Stimulated activated CD4-positive, alpha-beta T cell treated with anti-CD3 and anti-CD28 coated beads, Interleukin-12 subunit alpha, Interleukin-12 subunit beta, amount 100 ng/mL, for 48 hours (primary cell): ENCODE measurements around the gene FOXO6.

Source experiments
- DNase-seq, 3 donors: peaks; one replicate each; pipeline ENCODE4 v3.0.0-alpha.2; 2020; ENCODE audit warnings: low read depth in 2 of 3, low spot score in 1 of 3

Gene FOXO6

DNA sequence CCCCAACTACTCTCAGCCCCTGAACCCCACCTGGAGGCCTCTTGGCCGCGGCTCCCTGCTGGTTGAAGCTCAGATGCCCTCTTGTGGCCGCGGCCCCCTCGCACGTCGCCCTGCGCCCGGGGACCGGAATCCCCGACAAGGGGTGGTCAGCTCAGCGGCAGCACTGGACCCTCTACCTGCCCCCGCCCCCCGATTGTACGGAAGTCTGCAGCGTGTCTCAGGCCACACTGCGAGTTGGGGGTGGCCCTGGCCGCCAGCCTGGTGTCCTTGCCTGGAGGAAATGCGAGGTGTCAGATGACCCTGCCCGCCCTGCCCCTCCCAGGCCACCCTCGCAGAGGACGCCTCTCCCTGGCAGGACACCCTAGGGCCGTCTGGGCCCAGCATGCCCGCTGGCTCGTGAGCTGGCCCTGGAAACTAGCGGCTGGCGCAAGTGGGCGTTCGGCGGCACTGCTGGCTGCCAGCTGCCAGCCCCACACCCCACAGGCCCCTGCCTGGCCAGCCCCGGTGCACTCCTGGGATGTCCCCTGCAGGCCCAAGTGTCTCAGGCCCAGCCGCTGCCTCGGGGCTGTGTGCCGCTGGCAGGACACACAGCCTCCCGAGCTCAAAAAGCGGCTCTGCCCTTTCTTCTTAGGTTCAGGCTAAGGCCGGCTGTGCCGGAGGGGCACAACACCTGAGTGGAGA, 62.4 kb downstream of the FOXO6 start:
- DNase-seq: no peak

DNA sequence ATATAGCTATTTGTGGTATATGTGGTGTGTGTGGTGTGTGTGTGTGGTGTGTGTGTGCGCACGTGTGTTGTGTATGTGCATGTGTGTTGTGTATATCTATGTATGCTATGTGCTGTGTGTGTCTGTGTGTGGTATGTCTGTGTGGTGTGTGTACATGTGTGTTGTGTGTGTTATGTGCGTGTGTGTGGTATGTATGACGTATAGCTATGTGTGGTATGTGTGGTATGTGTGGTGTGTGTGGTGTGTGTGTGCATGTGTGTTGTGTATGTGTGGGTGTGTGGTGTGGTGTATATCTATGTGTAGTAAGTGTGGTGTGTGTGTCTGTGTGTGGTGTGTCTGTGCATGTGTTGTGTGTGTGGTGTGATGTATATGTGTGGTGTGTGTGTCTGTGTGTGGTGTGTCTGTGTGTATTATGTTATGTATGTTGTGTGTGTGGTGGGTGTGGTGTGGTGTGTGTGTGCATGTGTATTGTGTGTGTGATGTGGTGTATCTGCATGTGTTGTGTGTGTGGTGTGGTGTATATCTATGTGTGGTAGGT, 63.4 kb downstream of the FOXO6 start:
- DNase-seq: no peak

DNA sequence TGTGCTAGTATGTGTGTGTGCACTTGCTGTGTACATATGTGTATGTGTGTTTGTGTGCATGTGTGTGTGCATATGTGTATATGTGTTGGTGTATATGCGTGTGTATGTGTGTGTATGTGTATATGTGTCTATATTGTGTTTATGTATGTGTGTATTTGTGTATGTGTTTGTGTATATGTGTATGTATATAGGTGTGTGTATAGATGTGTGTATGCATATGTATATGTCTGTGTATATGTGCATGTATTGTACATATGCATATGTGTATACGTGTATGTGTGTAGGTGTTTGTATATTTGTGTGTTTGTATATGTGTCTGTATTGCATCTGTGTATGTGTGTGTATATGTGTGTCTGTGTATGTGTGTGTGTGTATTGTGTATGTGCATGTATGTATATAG, 64.1 kb downstream of the FOXO6 start:
- DNase-seq: no peak

DNA sequence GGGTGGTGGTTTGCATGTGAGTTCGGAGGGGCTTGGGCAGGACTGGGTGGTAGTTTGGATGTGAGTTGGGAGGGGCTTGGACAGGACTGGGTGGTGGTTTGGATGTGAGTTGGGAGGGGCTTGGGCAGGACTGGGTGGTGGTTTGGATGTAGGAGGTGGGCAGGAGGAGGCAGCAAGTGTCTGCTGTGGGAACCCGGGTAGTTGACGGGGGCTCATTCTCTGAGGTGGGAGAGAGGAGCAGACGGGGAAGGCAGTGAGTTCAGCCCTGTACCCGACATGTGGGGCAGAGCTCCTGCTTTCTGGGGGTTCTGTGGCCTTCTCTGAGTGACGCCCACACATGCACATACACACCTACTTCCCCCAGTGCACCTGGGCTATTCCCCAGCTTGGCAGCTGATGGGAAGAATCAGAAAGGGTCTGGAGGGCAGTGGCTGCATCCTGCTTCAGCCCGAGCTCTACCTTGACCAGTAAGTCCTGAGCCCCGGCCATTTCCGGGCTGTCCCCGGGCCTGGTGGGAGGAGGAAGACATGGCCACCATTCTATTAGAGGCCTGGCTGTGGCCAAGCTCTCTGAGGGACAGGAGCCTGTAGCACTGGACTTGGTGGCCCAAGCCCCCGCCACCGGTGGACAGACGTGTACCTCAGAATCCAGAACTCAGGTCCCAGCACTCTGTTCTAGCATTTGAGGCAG, 65.1 kb downstream of the FOXO6 start:
- no peak for DNase-seq

GRCh38 chr1:41427122-41427913, 66.1 kb downstream of the FOXO6 start:
- no peak for DNase-seq

DNA sequence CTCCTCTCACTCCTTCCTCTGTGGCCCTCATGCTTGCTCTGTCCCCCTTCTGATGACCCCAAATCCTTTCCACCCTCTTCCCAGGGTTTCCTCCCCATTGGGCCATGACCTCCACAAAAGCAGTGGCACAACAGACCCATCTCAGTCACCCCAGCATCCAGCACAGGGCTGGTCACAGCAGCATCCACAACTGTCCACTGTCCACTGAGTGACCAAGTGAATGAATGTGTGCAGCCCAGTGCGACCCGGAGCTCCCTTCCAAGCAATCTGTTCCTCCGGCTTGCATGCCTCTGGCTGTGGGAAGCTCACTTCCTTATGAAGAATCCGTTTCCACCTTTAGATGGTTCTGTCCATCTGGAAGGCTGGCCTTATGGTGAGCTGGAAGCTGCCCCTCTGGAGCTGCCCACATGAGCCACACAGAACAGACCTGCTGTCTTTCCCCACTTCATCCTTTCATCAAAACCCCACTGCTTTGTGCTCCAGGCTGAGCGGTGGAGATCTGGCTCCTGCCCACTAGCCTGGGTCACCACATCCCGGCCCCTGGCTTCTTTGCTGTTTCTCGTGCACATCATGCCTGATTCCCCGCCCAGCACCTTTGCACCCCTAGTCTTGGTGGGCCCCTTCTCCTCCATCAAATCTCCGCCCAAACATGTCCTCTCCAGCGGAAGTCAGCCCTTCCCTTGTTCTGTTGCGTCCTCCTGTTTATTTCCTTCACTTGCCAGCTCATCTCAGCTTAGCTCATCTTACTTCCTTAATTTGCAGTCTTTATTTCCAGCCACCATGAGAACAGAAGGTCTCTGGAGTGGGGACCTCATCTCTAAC, 66.9 kb downstream of the FOXO6 start:
- no peak for DNase-seq

GRCh38 chr1:41428738-41429640, 67.8 kb downstream of the FOXO6 start:
- no peak for DNase-seq

GRCh38 chr1:41429641-41430035, 68.4 kb downstream of the FOXO6 start:
- DNase-seq: no peak

DNA sequence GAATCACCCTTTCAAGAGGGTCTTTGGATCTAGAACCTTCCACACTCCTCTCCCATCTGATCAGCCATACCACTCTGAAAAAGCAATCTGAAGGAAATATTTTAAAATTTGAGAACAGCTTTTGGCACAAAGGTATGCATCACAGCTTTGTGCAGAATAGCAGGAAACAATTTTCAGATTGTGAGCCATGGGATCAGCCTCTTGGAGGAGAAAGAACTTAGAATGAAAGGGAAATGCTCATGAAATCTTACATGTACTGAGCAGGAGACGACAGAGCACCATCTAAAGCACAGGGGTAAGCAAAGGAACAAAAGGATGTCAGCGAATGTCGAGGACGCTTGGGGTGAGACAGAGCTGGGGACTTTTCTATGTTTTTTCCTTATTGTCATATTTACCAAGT, 68.8 kb downstream of the FOXO6 start:
- no peak for DNase-seq

DNA sequence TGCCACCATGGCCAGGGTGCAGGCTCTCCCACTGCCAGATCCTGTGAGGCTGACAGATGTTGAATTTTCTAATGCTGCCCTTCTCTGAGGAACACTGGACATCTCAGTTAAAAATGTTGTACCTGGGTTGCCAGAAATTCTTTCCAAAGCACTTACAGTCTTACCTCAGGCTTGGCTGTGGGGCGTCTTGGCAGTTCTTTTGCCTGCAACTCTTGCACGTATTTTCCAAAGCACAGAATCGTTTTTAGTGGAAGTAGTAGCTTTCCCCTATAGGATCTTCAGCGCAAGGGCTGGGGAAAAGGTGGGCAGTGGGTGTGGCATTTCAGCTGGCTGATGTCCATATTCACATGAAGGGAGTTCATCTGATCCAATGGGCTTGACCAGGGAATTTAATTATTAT, 69.3 kb downstream of the FOXO6 start:
- no peak for DNase-seq

- no peak for DNase-seq
Measured at GRCh38 chr1:41431490-41432350, 70.5 kb downstream of the FOXO6 start.
